Activated T-cell treated with anti-CD3 and anti-CD28 coated beads, Interleukin-2, amount 50 U/mL, for 24 hours (primary cell): Measurements from ENCODE around the gene CD7.
A peak's percentile ranks its signal among the peaks of the same experiment; 100 is the strongest.

Source experiments
- DNase-seq: peaks from one replicate; pipeline ENCODE4 v3.0.0-alpha.2; 2020
- H3K27ac Mint-ChIP-seq: 2 replicates; pipeline ENCODE4 v1.8.0; 2020; ENCODE audit warnings: mild to moderate bottlenecking, mixed read lengths
- H3K27me3 Mint-ChIP-seq: 2 replicates; pipeline ENCODE4 v1.8.0; 2020; ENCODE audit warnings: mixed read lengths
- H3K36me3 Mint-ChIP-seq: 2 replicates; pipeline ENCODE4 v1.8.0; 2020; ENCODE audit warnings: low read depth, mixed read lengths
- H3K4me1 Mint-ChIP-seq: 2 replicates; pipeline ENCODE4 v1.8.0; 2020; ENCODE audit warnings: low read depth, mixed read lengths
- H3K4me3 Mint-ChIP-seq: 2 replicates; pipeline ENCODE4 v1.8.0; 2020; ENCODE audit warnings: mild to moderate bottlenecking, moderate library complexity, mixed read lengths
- H3K9me3 Mint-ChIP-seq: 2 replicates; pipeline ENCODE4 v1.8.0; 2020; ENCODE audit warnings: mixed read lengths

Gene CD7

DNA sequence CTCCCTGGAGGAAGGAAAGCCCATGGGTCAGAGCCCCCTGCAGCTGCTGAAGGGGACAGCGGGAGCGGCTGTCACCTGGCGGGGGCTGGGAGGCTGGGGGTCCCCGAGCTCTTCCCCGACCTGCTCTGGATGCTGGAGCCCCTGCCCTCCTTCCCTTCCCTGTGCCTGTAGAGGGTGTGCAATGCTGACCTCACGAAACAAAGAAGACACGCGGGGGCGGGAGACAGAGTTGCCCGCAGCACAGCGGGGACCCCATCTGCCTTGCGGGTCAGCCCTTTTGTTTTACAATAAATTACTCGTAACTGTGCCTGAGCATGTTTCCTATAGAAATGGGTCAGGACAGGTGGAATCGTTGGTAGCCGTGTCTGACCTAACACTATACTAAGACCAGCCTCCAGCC lies 9.9 kb upstream of the CD7 start:
- H3K4me1 Mint-ChIP-seq, result peaks cover 28% of the 10 kb centered on the region
- H3K27me3 Mint-ChIP-seq, result peaks cover 2% of the 10 kb centered on the region
- no peak overlapping the region for H3K4me3 Mint-ChIP-seq
- DNase-seq, result peak; percentile 29
- peak overlapping the region; percentile 11 for H3K27ac Mint-ChIP-seq
- H3K9me3 Mint-ChIP-seq, result no peaks in the 10 kb centered on the region
- H3K36me3 Mint-ChIP-seq, result peaks cover 22% of the 10 kb centered on the region

DNA sequence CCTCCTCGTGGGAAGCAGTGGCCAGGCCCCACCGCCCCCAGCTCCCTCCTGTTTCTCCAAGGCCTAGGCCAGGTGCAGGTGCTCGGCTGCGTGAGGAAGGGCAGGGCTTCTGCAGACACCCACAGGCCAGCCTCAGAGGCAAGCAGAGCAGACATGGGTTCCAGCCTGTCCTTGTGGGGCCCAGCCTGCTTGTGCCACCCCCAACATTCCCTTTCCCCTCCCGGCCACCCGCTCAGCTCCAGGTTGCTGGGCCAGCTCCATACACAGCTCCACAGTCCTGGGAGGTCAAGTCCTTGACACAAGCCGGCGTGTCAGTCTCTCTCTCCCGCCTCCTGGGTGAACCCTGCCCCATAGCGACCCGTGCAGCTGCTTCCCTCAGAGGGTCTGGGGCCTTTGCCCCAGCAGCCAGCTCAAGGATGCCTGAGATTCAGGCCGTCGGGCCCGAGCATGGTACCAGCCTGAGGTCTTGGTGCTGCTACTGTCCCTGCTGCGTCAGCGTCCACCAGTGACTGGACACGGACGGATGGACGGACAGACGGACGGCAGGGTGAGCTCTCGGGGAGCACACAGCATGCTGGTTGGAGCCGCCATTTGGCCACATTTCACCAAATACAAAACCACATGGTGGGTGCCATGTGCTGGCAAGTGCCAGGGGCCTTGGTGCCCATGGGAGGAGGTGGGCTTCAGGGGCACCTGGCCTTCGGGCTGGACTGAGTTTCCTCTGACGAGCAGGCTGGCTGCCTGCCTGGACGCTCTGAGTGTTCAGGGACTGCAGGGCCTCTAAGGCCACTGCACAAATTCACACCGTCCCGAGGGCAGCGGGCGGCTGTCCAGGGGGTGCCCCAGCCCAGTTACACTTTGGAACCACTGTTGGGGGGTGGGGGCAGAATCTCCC lies 8.1 kb upstream of the CD7 start:
- peaks cover 29% of the 10 kb centered on the region for H3K36me3 Mint-ChIP-seq
- DNase-seq, result no peak
- H3K4me3 Mint-ChIP-seq, result peak overlapping the region; percentile 31
- no peaks in the 10 kb centered on the region for H3K9me3 Mint-ChIP-seq
- peaks cover 34% of the 10 kb centered on the region for H3K4me1 Mint-ChIP-seq
- peak overlapping the region; percentile 78 for H3K27ac Mint-ChIP-seq
- no peaks in the 10 kb centered on the region for H3K27me3 Mint-ChIP-seq

DNA sequence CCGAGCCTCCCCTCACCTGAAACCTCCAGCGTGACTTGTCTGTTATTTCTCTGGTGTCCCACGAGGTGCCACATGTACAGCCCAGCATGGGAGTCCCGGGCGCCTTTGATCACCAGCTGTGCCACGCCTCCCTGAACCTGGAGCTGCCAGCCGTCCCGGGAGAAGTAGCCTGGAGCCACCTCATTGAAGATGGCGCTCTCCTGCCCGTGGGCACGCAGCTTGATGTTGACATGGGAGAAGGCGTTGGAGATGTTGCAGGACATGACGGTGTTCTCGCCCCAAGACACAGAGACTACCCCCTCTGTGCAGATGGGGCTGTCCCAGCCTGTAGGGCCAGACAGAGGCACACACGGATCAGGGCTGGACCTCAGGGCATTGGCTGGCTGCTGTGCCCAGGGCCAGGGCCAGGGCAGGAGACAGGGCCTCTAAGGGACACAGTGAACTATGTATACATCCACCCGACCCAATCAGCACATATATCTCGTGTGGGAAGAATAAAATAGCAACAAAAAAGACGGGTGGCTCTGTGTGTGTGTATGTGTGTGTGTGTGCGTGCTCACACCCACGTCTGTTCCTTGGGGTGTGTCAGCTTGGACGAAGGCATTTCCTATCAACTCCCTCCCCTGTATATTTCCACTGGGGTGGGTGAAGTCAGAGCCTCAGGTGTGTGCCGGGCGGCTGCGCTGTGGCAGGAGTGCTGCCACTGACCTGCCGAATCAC lies 7.3 kb upstream of the CD7 start:
- Mint-ChIP-seq H3K27ac (peak overlapping the region; percentile 78), H3K4me1 (peaks cover 34% of the 10 kb centered on the region), H3K4me3 (peak overlapping the region; percentile 31), H3K9me3 (no peaks in the 10 kb centered on the region), H3K27me3 (no peaks in the 10 kb centered on the region), H3K36me3 (peaks cover 29% of the 10 kb centered on the region)
- peak; percentile 46 for DNase-seq

DNA sequence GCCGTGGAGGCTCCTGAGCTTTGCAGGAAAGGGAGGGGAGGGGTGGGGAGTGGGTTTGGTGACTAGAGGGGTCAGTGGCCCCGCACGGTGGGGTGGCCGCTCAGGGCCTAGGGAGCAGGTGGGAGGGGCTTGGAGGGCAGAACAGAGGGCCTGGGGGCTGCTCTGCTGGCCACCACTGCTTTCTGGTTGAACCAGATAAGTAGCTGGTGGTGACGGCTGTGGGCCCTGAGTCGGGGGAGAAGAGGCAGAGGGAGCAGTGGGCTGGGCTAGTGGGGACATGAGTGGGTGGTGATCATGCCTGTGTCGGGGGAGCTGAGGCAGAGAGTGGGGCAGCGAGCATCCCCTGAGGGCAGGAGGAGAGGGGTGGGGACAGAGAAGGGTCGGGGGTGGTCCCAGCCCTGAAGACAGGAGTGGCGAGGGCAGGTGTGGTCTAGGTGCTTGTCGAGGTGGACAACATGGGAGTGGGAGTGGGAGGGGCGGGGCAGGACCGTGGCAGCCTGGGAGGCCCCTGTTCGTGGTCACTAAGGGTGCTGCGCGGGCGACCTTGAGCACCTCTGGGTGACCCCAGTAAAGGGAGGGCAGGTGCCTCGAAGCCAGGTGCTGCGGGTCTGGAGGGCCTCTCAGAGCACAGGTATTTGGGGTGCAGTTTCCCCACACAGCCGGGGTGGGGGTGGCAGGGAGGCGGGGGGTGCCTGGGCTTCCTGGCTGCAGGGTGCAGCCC lies 6.3 kb upstream of the CD7 start:
- Mint-ChIP-seq H3K4me3 (peak overlapping the region; percentile 86), H3K27ac (peak overlapping the region; percentile 66), H3K9me3 (no peaks in the 10 kb centered on the region)

DNA sequence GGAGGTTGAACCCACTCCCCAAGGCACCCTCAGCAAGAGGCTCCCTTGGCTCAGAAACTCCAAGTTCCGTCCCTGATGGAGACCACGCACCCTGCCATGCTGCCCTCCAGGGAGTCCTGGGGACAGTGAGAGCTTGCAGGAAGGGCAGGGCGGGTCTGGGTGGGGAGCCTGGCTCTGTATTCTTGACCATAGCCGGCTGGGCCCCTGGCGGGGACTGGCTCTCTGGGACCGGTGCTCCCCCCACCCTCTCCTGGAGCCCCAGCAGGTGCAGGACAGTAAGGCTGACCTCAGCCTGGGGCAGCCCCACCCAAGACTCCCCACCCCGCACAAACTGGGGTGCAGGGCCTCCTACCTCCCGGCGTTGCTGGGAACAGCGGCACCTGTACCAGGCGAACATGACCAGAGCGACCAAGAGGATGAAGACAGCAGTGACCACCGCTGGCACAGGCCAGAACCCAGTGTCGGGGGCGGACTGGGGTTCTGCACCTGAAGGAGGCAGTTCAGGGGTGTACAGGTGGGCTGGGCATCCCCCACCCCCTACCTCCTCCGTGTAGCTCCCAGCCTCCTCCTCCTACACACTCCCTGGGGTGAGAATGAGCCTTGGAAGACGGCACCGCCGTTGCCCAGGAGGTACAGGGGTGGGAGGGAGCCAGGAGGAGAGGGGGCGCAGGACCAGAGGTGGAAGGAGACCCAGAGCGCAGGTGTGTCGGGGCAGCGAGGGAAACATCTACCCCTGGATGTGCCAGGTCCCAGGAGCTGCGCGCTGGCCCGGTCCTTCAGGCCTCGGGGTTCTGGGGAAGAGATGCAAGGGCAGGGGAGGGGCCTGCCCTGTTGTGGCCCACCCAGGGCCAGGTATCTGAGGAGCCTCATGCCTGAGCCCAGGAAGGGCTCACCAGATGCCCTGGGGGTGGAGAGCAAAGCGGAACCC lies 5.4 kb upstream of the CD7 start:
- Mint-ChIP-seq H3K4me3 (peak overlapping the region; percentile 86), H3K4me1 (peaks cover 34% of the 10 kb centered on the region), H3K36me3 (peaks cover 29% of the 10 kb centered on the region), H3K9me3 (no peaks in the 10 kb centered on the region), H3K27me3 (no peaks in the 10 kb centered on the region), H3K27ac (peak overlapping the region; percentile 82)
- DNase-seq, result peak; percentile 31

More for the DNA sequence above, 6.3 kb upstream of the CD7 start:
- Mint-ChIP-seq H3K4me1 (peaks cover 34% of the 10 kb centered on the region), H3K27me3 (no peaks in the 10 kb centered on the region), H3K36me3 (peaks cover 29% of the 10 kb centered on the region)
- peak; percentile 39 for DNase-seq

DNA sequence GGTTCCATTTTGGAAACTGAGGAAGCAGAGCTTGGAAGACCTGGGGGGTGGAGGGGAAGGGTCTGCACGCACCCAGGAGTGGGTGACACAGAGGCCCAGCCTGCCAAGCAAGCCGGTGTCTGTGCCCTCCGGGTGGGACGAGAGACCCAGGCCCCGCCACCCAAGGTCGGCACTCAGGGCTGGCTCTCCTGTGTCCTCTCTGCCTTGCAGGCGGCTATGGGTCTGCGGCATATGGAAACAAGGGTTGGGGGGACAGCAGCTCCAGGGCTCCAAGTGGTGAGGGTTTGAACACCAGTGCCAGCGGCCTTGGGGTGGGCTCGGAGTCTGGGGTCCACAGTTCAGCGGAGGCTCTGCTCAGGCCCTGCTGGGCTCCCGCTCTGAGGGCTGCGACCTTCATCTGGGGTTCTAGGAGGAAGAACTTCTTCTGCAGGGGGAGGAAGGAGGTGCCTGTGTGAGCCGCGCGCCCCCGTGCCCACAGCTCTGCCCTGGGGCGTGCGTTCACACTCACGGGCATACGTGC lies 4.6 kb upstream of the CD7 start:
- Mint-ChIP-seq H3K4me3 (peak overlapping the region; percentile 86), H3K9me3 (no peaks in the 10 kb centered on the region), H3K36me3 (peaks cover 31% of the 10 kb centered on the region), H3K27ac (no peak overlapping the region), H3K27me3 (no peaks in the 10 kb centered on the region), H3K4me1 (peaks cover 34% of the 10 kb centered on the region)
- DNase-seq, result peak; percentile 66

DNA sequence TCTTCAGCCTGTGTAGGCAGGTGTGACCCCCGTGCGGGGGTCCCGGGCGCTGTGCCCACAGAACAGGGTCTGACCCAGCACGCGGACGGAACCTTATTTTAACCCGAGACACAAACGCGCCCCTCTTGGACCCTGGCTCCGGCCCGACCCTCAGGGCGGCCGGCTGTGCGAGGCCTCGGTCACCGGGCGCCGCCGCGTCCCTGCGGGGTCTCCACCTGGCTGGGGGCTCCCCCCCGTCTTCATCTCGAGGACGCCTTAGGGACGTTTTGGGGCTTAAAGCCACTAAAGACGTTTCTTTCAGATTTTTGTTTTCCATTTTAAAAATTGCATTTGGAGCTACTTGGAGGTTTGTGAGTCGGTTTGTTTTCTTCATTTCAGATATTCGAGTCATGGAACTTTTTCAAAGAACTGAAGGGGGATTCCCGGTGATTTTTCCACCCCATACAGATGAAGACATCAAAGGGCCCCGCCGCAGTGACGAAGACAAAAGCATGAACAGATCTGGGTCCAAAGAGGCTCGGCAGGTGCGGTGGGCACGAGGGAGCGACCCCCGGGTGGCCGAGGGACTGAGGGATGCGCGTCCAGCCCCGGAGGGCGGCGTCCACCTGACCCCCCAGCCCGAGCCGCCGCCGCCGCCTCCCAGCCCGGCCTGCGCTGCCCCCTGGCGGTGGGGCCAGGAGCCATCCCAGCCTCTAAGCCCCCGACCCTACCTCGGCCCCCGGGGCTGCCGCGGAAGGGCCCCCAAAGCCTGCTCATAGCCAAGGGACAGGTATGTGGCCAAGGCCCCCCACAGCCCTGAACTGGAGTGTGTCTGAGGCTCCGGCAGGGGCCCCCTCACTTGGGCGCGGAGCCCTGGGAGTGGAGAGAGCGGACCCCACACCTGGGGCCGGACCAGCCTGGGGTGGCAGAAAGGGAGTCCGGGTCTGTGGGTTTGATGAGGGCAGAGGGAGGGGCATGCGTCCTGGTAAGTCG lies 3.8 kb upstream of the CD7 start:
- H3K4me1 Mint-ChIP-seq, result peaks cover 34% of the 10 kb centered on the region
- H3K27ac Mint-ChIP-seq, result no peak overlapping the region
- no peaks in the 10 kb centered on the region for H3K27me3 Mint-ChIP-seq
- no peaks in the 10 kb centered on the region for H3K9me3 Mint-ChIP-seq
- H3K4me3 Mint-ChIP-seq, result peak overlapping the region; percentile 86
- DNase-seq, result peak; percentile 89
- peaks cover 39% of the 10 kb centered on the region for H3K36me3 Mint-ChIP-seq

DNA sequence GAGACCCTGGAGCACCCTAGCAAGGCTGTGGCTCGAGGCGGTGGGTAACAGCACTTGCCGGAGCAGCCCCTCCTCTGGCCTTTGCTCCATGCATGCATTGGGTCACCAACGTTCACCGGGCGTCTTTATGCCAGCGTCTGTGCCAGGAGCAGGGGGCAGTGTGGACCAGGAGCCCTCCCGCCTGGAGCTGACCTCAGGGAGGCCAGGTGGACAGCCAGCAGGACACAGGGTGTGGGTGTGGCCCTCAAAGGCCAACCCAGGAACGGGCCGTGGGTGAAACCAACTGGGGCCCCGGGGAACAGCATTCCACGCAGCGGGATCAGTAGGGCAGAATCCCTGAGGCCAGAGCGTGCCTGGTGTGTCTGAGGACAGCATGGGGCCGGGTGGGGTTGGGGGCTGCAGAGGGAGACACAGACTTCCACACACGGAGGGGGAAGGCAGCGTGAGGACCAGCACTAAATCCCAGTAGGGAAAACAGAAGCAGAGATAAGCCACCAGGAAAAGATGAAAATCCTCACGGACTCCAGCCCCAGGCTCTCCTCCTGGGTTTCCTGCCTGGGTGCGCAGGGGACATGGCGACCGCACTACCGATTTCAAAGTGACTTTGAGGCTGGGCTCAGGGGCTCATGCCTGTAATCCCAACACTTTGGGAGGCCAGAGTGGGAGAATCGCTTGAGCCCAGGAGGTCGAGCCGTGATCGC lies 2.9 kb upstream of the CD7 start:
- Mint-ChIP-seq H3K36me3 (peaks cover 48% of the 10 kb centered on the region), H3K4me3 (peak overlapping the region; percentile 86), H3K27me3 (no peaks in the 10 kb centered on the region), H3K27ac (no peak overlapping the region), H3K9me3 (no peaks in the 10 kb centered on the region), H3K4me1 (peaks cover 36% of the 10 kb centered on the region)
- peak; percentile 36 for DNase-seq

DNA sequence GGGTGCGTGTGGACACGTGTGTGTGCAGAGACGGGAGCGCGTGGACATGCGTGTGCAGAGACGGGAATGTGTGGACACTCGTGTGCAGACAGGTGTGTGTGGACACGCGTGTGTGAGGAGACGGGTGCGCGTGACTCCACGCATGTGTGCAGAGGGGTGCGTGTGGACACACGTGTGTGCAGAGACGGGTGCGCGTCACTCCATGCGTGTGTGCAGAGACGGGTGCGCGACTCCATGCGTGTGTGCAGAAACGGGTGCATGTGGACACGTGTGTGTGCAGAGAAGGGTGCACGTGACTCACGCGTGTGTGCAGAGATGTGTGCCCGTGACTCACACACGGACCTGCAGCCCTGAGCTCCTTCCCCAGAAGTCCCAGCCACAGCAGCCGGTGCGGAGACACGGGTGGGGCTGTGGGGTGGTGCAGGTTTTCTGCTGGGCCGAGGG lies 2.2 kb upstream of the CD7 start:
- Mint-ChIP-seq H3K4me3 (peak overlapping the region; percentile 33), H3K36me3 (peaks cover 47% of the 10 kb centered on the region), H3K4me1 (peaks cover 30% of the 10 kb centered on the region), H3K9me3 (no peaks in the 10 kb centered on the region), H3K27me3 (no peaks in the 10 kb centered on the region), H3K27ac (no peak overlapping the region)
- DNase-seq, result peak; percentile 31

DNA sequence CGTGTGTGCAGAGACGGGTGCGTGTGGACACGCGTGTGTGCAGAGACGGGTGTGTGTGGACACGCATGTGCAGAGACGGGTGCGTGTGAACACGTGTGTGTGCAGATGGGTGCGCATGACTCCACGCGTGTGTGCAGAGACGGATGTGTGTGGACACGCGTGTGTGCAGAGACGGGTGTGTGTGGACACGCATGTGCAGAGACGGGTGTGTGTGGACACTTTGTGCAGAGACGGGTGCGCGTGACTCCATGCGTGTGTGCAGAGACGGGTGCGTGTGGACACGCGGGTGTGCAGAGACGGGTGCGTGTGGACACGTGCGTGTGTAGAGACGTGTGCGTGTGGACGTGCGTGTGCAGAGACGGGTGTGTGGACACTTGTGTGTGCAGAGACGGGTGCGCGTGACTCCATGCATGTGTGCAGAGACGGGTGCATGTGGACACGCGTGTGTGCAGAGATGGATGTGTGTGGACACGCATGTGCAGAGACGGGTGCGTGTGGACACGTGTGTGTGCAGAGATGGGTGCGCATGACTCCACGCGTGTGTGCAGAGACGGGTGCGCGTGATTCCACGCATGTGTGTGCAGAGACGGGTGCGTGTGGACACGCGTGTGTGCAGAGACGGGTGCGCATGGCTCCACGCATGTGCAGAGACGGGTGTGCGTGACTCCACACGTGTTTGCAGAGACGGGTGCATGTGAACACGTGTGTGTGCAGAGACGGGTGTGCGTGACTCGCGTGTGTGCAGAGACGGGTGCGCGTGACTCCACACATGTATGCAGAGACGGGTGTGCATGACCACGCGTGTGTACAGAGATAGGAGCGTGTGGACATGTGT lies 1.6 kb upstream of the CD7 start:
- H3K9me3 Mint-ChIP-seq, result no peaks in the 10 kb centered on the region
- no peak overlapping the region for H3K27ac Mint-ChIP-seq
- H3K4me3 Mint-ChIP-seq, result no peak overlapping the region
- DNase-seq, result peak; percentile 29
- H3K36me3 Mint-ChIP-seq, result peaks cover 51% of the 10 kb centered on the region
- peaks cover 27% of the 10 kb centered on the region for H3K4me1 Mint-ChIP-seq
- no peaks in the 10 kb centered on the region for H3K27me3 Mint-ChIP-seq

DNA sequence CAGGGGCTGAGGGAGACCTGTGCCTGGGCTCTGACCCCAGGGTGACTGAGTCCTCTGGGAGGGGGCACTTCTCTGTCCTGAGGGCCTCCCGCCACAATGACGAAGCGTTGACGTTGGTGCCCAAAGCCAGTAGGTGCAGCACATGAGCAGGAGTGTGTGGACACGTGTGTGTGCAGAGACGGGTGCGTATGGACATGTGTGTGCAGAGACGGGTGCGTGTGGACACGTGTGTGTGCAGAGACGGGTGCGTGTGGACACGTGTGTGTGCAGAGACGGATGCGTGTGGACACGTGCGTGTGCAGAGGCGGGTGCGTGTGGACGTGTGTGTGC lies 726 bp upstream of the CD7 start:
- H3K4me3 Mint-ChIP-seq, result no peak overlapping the region
- peak; percentile 36 for DNase-seq
- H3K9me3 Mint-ChIP-seq, result no peaks in the 10 kb centered on the region
- no peaks in the 10 kb centered on the region for H3K27me3 Mint-ChIP-seq
- H3K4me1 Mint-ChIP-seq, result peaks cover 27% of the 10 kb centered on the region
- no peak overlapping the region for H3K27ac Mint-ChIP-seq
- peaks cover 54% of the 10 kb centered on the region for H3K36me3 Mint-ChIP-seq
